Left hindlimb (tissue), 1 donor: Measurements from ENCODE around the gene ZNF559.
"Not testable (repeated sequence)": the region's sequence is repeated elsewhere in the genome, so short reads cannot be mapped to it uniquely, and the experiment has no call there.

Experiments used
- DNase-seq: peaks from one replicate; pipeline ENCODE4 v3.0.0-alpha.2; 2018

Gene ZNF559

GRCh38 chr19:9323919-9324583 lies at the start of gene ZNF559:
Gene ZNF559, plus strand, starts transcription at chr19:9324179. Its CDS starts 14,371 bp downstream, at chr19:9338550.
- peak; percentile 98 for DNase-seq

- DNase-seq: not testable (repeated sequence)
Measured at GRCh38 chr19:9283485-9283884, 40.5 kb upstream of the ZNF559 start.

GRCh38 chr19:9289231-9289884 lies 34.6 kb upstream of the ZNF559 start:
- DNase-seq: no peak

- DNase-seq: no peak
Measured at GRCh38 chr19:9295411-9295849, 28.5 kb upstream of the ZNF559 start.

GRCh38 chr19:9296336-9296735 lies 27.6 kb upstream of the ZNF559 start:
- no peak for DNase-seq

GRCh38 chr19:9306443-9306842 lies 17.5 kb upstream of the ZNF559 start:
- no peak for DNase-seq

GRCh38 chr19:9308091-9308770 lies 15.7 kb upstream of the ZNF559 start:
- no peak for DNase-seq

GRCh38 chr19:9309139-9309973 lies 14.6 kb upstream of the ZNF559 start, which contains the start of gene ZNF699:
Gene ZNF699, minus strand, starts transcription at chr19:9309838. Its CDS starts 4,719 bp downstream, at chr19:9305119.
- DNase-seq: peak; percentile 97

GRCh38 chr19:9309974-9310446 lies 14.0 kb upstream of the ZNF559 start:
- no peak for DNase-seq

- DNase-seq: no peak
Measured at GRCh38 chr19:9313756-9314155, 10.2 kb upstream of the ZNF559 start.

- DNase-seq: no peak
Measured at GRCh38 chr19:9321338-9321737, 2.6 kb upstream of the ZNF559 start.

GRCh38 chr19:9321756-9322155 lies 2.2 kb upstream of the ZNF559 start:
- DNase-seq: not testable (repeated sequence)

GRCh38 chr19:9322201-9322600 lies 1.8 kb upstream of the ZNF559 start:
- DNase-seq: not testable (repeated sequence)

- peak; percentile 68 for DNase-seq
Measured at GRCh38 chr19:9323557-9323918, 441 bp upstream of the ZNF559 start.

GRCh38 chr19:9324584-9324962 lies 594 bp downstream of the ZNF559 start:
- DNase-seq: no peak

GRCh38 chr19:9329999-9330398 lies 6.0 kb downstream of the ZNF559 start:
- DNase-seq: no peak

GRCh38 chr19:9342610-9343304 lies 18.8 kb downstream of the ZNF559 start:
- DNase-seq: no peak

- DNase-seq: no peak
Measured at GRCh38 chr19:9345005-9345404, 21.0 kb downstream of the ZNF559 start.

- DNase-seq: no peak
Measured at GRCh38 chr19:9348253-9348652, 24.3 kb downstream of the ZNF559 start.

GRCh38 chr19:9348671-9349070 lies 24.7 kb downstream of the ZNF559 start:
- no peak for DNase-seq

GRCh38 chr19:9352505-9352904 lies 28.5 kb downstream of the ZNF559 start:
- no peak for DNase-seq

GRCh38 chr19:9353011-9353410 lies 29.0 kb downstream of the ZNF559 start:
- no peak for DNase-seq
